SK-N-SH treated with all-trans-retinoic acid at 6 μM for 48 hours (cell line): ENCODE measurements around the gene CINP.

Experiments
- ATAC-seq: fragments of 200-7000 bp; cut with Tn5 transposase; 3 replicates; pipeline ENCODE4 v1.9.1; 2020; ENCODE audit warnings: mild to moderate bottlenecking, moderate library complexity
- ARNTL ChIP-seq: fragments of 450-650 bp; formaldehyde crosslinking; IDR thresholded peaks from 2 replicates; pipeline ENCODE4 v1.5.0; 2020; ENCODE audit warnings: low read depth, mild to moderate bottlenecking, moderate library complexity, borderline replicate concordance
- BACH2 ChIP-seq: fragments of 250-450 bp; sonication (Bioruptor Pico); IDR thresholded peaks from 2 replicates; pipeline ENCODE4 v1.9.0; 2021; ENCODE audit warnings: mild to moderate bottlenecking, borderline replicate concordance
- CSDC2 ChIP-seq: fragments of 250-450 bp; sonication (Bioruptor Pico); IDR thresholded peaks from 2 replicates; pipeline ENCODE4 v1.5.0; 2020; ENCODE audit warnings: mild to moderate bottlenecking, moderate library complexity
- GLIS3 ChIP-seq: fragments of 250-450 bp; sonication (Bioruptor Pico); IDR thresholded peaks from 2 replicates; pipeline ENCODE4 v1.5.0; 2020; ENCODE audit warnings: mild to moderate bottlenecking, moderate library complexity
- ISL1 ChIP-seq: fragments of 250-450 bp; sonication (Bioruptor Pico); IDR thresholded peaks from 2 replicates; pipeline ENCODE4 v2.1.2; 2022; ENCODE audit warnings: mild to moderate bottlenecking, moderate library complexity
- OSR1 ChIP-seq: fragments of 250-450 bp; sonication (Bioruptor Pico); IDR thresholded peaks from 2 replicates; pipeline ENCODE4 v1.8.0; 2022; ENCODE audit warnings: moderate library complexity, mild to moderate bottlenecking, inconsistent platforms
- PATZ1 ChIP-seq: fragments of 250-450 bp; sonication (Bioruptor Pico); IDR thresholded peaks from 2 replicates; pipeline ENCODE4 v1.8.0; 2020; ENCODE audit warnings: mild to moderate bottlenecking, moderate library complexity, borderline replicate concordance
- PPARA ChIP-seq: fragments of 250-450 bp; sonication (Bioruptor Pico); IDR thresholded peaks from 2 replicates; pipeline ENCODE4 v1.5.0; 2020; ENCODE audit warnings: mild to moderate bottlenecking, borderline replicate concordance
- RARB ChIP-seq: fragments of 250-450 bp; sonication (Bioruptor Pico); IDR thresholded peaks from 2 replicates; pipeline ENCODE4 v1.8.0; 2021; ENCODE audit warnings: mild to moderate bottlenecking, moderate library complexity
- SNAI2 ChIP-seq: fragments of 250-450 bp; sonication (Bioruptor Pico); IDR thresholded peaks from 2 replicates; pipeline ENCODE4 v1.5.0; 2020; ENCODE audit warnings: mild to moderate bottlenecking, moderate library complexity
- TCF4 ChIP-seq: fragments of 250-450 bp; sonication (Bioruptor Pico); IDR thresholded peaks from 2 replicates; pipeline ENCODE4 v1.8.0; 2021; ENCODE audit warnings: mild to moderate bottlenecking, moderate library complexity, borderline replicate concordance
- TOX ChIP-seq: fragments of 250-450 bp; sonication (Bioruptor Pico); IDR thresholded peaks from 2 replicates; pipeline ENCODE4 v1.8.0; 2021; ENCODE audit warnings: mild to moderate bottlenecking, moderate library complexity, borderline replicate concordance
- ZC3H10 ChIP-seq: fragments of 250-450 bp; sonication (Bioruptor Pico); IDR thresholded peaks from 2 replicates; pipeline ENCODE4 v1.5.1; 2021; ENCODE audit warnings: mild to moderate bottlenecking, moderate library complexity
- ZFP3 ChIP-seq: fragments of 250-450 bp; sonication (Bioruptor Pico); IDR thresholded peaks from 2 replicates; pipeline ENCODE4 v1.5.0; 2020; ENCODE audit warnings: mild to moderate bottlenecking, moderate library complexity
- ZFP30 ChIP-seq: fragments of 450-650 bp; formaldehyde crosslinking; IDR thresholded peaks from 2 replicates; pipeline ENCODE4 v1.5.0; 2022; ENCODE audit warnings: mild to moderate bottlenecking, moderate library complexity
- ZNF565 ChIP-seq: fragments of 450-650 bp; formaldehyde crosslinking; conservative IDR thresholded peaks from 2 replicates; pipeline ENCODE4 v1.5.0; 2020; ENCODE audit warnings: low read depth, mild to moderate bottlenecking, moderate library complexity
- ZNF70 ChIP-seq: fragments of 450-650 bp; formaldehyde crosslinking; IDR thresholded peaks from 2 replicates; pipeline ENCODE4 v1.5.0; 2020; ENCODE audit warnings: mild to moderate bottlenecking, moderate library complexity
- ZNF8 ChIP-seq: fragments of 450-650 bp; formaldehyde crosslinking; IDR thresholded peaks from 2 replicates; pipeline ENCODE4 v1.5.0; 2020; ENCODE audit warnings: mild to moderate bottlenecking, moderate library complexity
- TF ChIP-seq, protein P1 (sequence below): fragments of 250-450 bp; sonication (Bioruptor Pico); IDR thresholded peaks from 2 replicates; pipeline ENCODE4 v1.5.1; 2020; ENCODE audit warnings: low read depth, mild to moderate bottlenecking, moderate library complexity
- TF ChIP-seq, protein P2 (sequence below): fragments of 250-450 bp; sonication (Bioruptor Pico); IDR thresholded peaks from 2 replicates; pipeline ENCODE4 v1.8.0; 2021; ENCODE audit warnings: low read depth, mild to moderate bottlenecking, moderate library complexity, borderline replicate concordance
- TF ChIP-seq, protein P3 (sequence below): fragments of 250-450 bp; sonication (Bioruptor Pico); IDR thresholded peaks from 2 replicates; pipeline ENCODE4 v1.5.0; 2020; ENCODE audit warnings: mild to moderate bottlenecking, moderate library complexity
- TF ChIP-seq, protein P4 (sequence below): fragments of 250-450 bp; sonication (Bioruptor Pico); IDR thresholded peaks from 2 replicates; pipeline ENCODE4 v1.5.1; 2021; ENCODE audit warnings: mild to moderate bottlenecking, moderate library complexity

The CINP gene

GRCh38 chr14:102403028-102403427 lies 40.3 kb upstream of the CINP start:
- no peak for TF ChIP-seq ZNF70 (CRISPR knock-in tag)
- TF ChIP-seq ISL1 (CRISPR knock-in tag), result no peak
- TF ChIP-seq ZNF565 (CRISPR knock-in tag), result no peak
- no peak for TF ChIP-seq SNAI2 (CRISPR knock-in tag)
- TF ChIP-seq BACH2 (CRISPR knock-in tag), result no peak
- no peak for TF ChIP-seq ZC3H10 (CRISPR knock-in tag)
- TF ChIP-seq ZNF8 (CRISPR knock-in tag), result no peak
- TF ChIP-seq, protein P1, sequence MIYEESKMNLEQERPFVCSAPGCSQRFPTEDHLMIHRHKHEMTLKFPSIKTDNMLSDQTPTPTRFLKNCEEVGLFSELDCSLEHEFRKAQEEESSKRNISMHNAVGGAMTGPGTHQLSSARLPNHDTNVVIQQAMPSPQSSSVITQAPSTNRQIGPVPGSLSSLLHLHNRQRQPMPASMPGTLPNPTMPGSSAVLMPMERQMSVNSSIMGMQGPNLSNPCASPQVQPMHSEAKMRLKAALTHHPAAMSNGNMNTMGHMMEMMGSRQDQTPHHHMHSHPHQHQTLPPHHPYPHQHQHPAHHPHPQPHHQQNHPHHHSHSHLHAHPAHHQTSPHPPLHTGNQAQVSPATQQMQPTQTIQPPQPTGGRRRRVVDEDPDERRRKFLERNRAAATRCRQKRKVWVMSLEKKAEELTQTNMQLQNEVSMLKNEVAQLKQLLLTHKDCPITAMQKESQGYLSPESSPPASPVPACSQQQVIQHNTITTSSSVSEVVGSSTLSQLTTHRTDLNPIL (CRISPR knock-in tag), result no peak
- TF ChIP-seq, protein P2, sequence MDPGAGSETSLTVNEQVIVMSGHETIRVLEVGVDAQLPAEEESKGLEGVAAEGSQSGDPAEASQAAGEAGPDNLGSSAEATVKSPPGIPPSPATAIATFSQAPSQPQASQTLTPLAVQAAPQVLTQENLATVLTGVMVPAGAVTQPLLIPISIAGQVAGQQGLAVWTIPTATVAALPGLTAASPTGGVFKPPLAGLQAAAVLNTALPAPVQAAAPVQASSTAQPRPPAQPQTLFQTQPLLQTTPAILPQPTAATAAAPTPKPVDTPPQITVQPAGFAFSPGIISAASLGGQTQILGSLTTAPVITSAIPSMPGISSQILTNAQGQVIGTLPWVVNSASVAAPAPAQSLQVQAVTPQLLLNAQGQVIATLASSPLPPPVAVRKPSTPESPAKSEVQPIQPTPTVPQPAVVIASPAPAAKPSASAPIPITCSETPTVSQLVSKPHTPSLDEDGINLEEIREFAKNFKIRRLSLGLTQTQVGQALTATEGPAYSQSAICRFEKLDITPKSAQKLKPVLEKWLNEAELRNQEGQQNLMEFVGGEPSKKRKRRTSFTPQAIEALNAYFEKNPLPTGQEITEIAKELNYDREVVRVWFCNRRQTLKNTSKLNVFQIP (CRISPR knock-in tag), result no peak
- no peak for TF ChIP-seq CSDC2 (CRISPR knock-in tag)
- TF ChIP-seq, protein P3, sequence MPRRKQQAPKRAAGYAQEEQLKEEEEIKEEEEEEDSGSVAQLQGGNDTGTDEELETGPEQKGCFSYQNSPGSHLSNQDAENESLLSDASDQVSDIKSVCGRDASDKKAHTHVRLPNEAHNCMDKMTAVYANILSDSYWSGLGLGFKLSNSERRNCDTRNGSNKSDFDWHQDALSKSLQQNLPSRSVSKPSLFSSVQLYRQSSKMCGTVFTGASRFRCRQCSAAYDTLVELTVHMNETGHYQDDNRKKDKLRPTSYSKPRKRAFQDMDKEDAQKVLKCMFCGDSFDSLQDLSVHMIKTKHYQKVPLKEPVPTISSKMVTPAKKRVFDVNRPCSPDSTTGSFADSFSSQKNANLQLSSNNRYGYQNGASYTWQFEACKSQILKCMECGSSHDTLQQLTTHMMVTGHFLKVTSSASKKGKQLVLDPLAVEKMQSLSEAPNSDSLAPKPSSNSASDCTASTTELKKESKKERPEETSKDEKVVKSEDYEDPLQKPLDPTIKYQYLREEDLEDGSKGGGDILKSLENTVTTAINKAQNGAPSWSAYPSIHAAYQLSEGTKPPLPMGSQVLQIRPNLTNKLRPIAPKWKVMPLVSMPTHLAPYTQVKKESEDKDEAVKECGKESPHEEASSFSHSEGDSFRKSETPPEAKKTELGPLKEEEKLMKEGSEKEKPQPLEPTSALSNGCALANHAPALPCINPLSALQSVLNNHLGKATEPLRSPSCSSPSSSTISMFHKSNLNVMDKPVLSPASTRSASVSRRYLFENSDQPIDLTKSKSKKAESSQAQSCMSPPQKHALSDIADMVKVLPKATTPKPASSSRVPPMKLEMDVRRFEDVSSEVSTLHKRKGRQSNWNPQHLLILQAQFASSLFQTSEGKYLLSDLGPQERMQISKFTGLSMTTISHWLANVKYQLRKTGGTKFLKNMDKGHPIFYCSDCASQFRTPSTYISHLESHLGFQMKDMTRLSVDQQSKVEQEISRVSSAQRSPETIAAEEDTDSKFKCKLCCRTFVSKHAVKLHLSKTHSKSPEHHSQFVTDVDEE (CRISPR knock-in tag), result no peak
- TF ChIP-seq ZFP30, result no peak
- TF ChIP-seq, protein P4, sequence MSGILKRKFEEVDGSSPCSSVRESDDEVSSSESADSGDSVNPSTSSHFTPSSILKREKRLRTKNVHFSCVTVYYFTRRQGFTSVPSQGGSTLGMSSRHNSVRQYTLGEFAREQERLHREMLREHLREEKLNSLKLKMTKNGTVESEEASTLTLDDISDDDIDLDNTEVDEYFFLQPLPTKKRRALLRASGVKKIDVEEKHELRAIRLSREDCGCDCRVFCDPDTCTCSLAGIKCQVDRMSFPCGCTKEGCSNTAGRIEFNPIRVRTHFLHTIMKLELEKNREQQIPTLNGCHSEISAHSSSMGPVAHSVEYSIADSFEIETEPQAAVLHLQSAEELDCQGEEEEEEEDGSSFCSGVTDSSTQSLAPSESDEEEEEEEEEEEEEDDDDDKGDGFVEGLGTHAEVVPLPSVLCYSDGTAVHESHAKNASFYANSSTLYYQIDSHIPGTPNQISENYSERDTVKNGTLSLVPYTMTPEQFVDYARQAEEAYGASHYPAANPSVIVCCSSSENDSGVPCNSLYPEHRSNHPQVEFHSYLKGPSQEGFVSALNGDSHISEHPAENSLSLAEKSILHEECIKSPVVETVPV (CRISPR knock-in tag), result no peak
- no peak for ATAC-seq

- ATAC-seq, result no peak
- TF ChIP-seq, protein P3 (CRISPR knock-in tag), result no peak
- no peak for TF ChIP-seq ZFP3 (CRISPR knock-in tag)
- no peak for TF ChIP-seq ZNF70 (CRISPR knock-in tag)
- TF ChIP-seq TCF4 (CRISPR knock-in tag), result no peak
- TF ChIP-seq ZNF8 (CRISPR knock-in tag), result no peak
- TF ChIP-seq, all 23 proteins: peak for 0
Measured at GRCh38 chr14:102396521-102396920, 33.8 kb upstream of the CINP start.

- no peak for ATAC-seq
- TF ChIP-seq RARB (CRISPR knock-in tag) (no peak), OSR1 (CRISPR knock-in tag) (no peak), PPARA (no peak), PATZ1 (CRISPR knock-in tag) (no peak), ARNTL (CRISPR knock-in tag) (no peak), ZNF8 (CRISPR knock-in tag) (no peak), TOX (CRISPR knock-in tag) (no peak), GLIS3 (CRISPR knock-in tag) (no peak), BACH2 (CRISPR knock-in tag) (no peak), ZFP30 (no peak), ISL1 (CRISPR knock-in tag) (no peak)
- TF ChIP-seq, protein P4 (CRISPR knock-in tag), result no peak
- TF ChIP-seq, protein P1 (CRISPR knock-in tag), result no peak
Measured at GRCh38 chr14:102394717-102395375, 32.2 kb upstream of the CINP start.
